SK-N-SH (cell line): ENCODE measurements around the gene CRIM1.

Source experiments
- EZH2phosphoT487 ChIP-seq: fragments of 200-600 bp; sonication (generic); IDR thresholded peaks from 2 replicates; pipeline ENCODE4 v1.6.1; 2017; ENCODE audit warnings: low read depth, mixed run types, mild to moderate bottlenecking, antibody characterized with exemption, moderate library complexity, borderline replicate concordance
- POLR2AphosphoS5 ChIP-seq: IDR thresholded peaks from 2 replicates; pipeline ENCODE4 v1.6.1; 2012; ENCODE audit warnings: low read depth, low read length
- SIN3A ChIP-seq: IDR thresholded peaks from 2 replicates; pipeline ENCODE4 v1.6.1; 2012; ENCODE audit warnings: low read depth, mild to moderate bottlenecking, low read length, moderate library complexity, borderline replicate concordance
- TF ChIP-seq, protein P1 (sequence below): fragments of 200-600 bp; sonication (generic); IDR thresholded peaks from 2 replicates; pipeline ENCODE4 v1.6.1; 2017; ENCODE audit warnings: antibody characterized with exemption, mild to moderate bottlenecking, moderate library complexity

DNA sequence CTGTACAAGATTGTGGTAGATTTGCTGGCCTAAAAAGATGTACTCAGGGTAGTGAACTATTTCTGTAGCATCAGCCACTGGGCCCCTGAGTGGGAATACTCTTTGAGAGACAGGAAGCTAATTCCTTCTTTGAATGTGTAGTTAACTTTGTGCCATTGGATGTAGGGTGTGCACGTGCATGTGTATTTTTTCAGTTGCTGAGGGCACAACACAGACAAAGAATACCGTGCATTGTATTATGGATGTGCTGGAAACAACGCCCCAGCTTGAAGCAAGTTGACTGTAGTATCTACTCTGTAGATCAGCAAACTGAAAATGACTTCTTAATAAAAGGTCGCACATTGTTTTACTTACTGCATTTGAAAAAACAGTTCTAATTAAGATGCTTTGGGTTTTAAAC is 14.1 kb downstream of the CRIM1 start:
- TF ChIP-seq, protein P1, sequence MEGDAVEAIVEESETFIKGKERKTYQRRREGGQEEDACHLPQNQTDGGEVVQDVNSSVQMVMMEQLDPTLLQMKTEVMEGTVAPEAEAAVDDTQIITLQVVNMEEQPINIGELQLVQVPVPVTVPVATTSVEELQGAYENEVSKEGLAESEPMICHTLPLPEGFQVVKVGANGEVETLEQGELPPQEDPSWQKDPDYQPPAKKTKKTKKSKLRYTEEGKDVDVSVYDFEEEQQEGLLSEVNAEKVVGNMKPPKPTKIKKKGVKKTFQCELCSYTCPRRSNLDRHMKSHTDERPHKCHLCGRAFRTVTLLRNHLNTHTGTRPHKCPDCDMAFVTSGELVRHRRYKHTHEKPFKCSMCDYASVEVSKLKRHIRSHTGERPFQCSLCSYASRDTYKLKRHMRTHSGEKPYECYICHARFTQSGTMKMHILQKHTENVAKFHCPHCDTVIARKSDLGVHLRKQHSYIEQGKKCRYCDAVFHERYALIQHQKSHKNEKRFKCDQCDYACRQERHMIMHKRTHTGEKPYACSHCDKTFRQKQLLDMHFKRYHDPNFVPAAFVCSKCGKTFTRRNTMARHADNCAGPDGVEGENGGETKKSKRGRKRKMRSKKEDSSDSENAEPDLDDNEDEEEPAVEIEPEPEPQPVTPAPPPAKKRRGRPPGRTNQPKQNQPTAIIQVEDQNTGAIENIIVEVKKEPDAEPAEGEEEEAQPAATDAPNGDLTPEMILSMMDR = no peak
- TF ChIP-seq EZH2phosphoT487 (no peak), SIN3A (no peak), POLR2AphosphoS5 (no peak)
